Measurements from ENCODE around the gene OSBPL9.
A peak's percentile ranks its signal among the peaks of the same experiment; 100 is the strongest.

OSBPL9 gene

GRCh38 chr1:51616903-51617708 is at the start of gene OSBPL9:
OSBPL9 (plus strand) TSS chr1:51617092; CDS start chr1:51617111, 19 bp downstream.
- peak; percentile 76 for DNase-seq (ENCODE audit: low read depth)

GRCh38 chr1:51567653-51568052 is 49.2 kb upstream of the OSBPL9 start:
- no peak for DNase-seq (ENCODE audit: low read depth)

- no peak for DNase-seq (ENCODE audit: low read depth)
Measured at GRCh38 chr1:51568231-51568935, 48.5 kb upstream of the OSBPL9 start.

GRCh38 chr1:51569284-51570062 is 47.4 kb upstream of the OSBPL9 start:
- DNase-seq (ENCODE audit: low read depth), result no peak

- no peak for DNase-seq (ENCODE audit: low read depth)
Measured at GRCh38 chr1:51570063-51570710, 46.7 kb upstream of the OSBPL9 start.

- no peak for DNase-seq (ENCODE audit: low read depth)
Measured at GRCh38 chr1:51572365-51572764, 44.5 kb upstream of the OSBPL9 start.

- no peak for DNase-seq (ENCODE audit: low read depth)
Measured at GRCh38 chr1:51574796-51575195, 42.1 kb upstream of the OSBPL9 start.

GRCh38 chr1:51575406-51576084 is 41.3 kb upstream of the OSBPL9 start:
- DNase-seq (ENCODE audit: low read depth), result no peak

- no peak for DNase-seq (ENCODE audit: low read depth)
Measured at GRCh38 chr1:51576085-51576444, 40.8 kb upstream of the OSBPL9 start.

GRCh38 chr1:51576923-51577322 is 40.0 kb upstream of the OSBPL9 start:
- DNase-seq (ENCODE audit: low read depth), result no peak

GRCh38 chr1:51578383-51579109 is 38.3 kb upstream of the OSBPL9 start:
- no peak for DNase-seq (ENCODE audit: low read depth)

GRCh38 chr1:51581238-51581637 is 35.7 kb upstream of the OSBPL9 start:
- DNase-seq (ENCODE audit: low read depth), result no peak

- DNase-seq (ENCODE audit: low read depth), result no peak
Measured at GRCh38 chr1:51583532-51583931, 33.4 kb upstream of the OSBPL9 start.

- no peak for DNase-seq (ENCODE audit: low read depth)
Measured at GRCh38 chr1:51584021-51584420, 32.9 kb upstream of the OSBPL9 start.

GRCh38 chr1:51592711-51593110 is 24.2 kb upstream of the OSBPL9 start:
- no peak for DNase-seq (ENCODE audit: low read depth)

GRCh38 chr1:51594716-51595115 is 22.2 kb upstream of the OSBPL9 start:
- no peak for DNase-seq (ENCODE audit: low read depth)

GRCh38 chr1:51600529-51600928 is 16.4 kb upstream of the OSBPL9 start:
- DNase-seq (ENCODE audit: low read depth), result no peak

GRCh38 chr1:51600965-51601364 is 15.9 kb upstream of the OSBPL9 start:
- no peak for DNase-seq (ENCODE audit: low read depth)

- no peak for DNase-seq (ENCODE audit: low read depth)
Measured at GRCh38 chr1:51605961-51606723, 10.8 kb upstream of the OSBPL9 start.

- DNase-seq (ENCODE audit: low read depth), result no peak
Measured at GRCh38 chr1:51607681-51608095, 9.2 kb upstream of the OSBPL9 start.
